Measurements from ENCODE around the gene C2CD4B. TPM values are rescaled to one million over a fixed set of nuclear protein-coding genes. Genes with fewer than 3 reads are reported as not detected.

The C2CD4B gene
- total RNA-seq, 1 experiment from 2014 or later, result 1.3 TPM

GRCh38 chr15:62124973-62125303 lies 40.1 kb downstream of the C2CD4B start:
- ATAC-seq, result no peak

GRCh38 chr15:62124176-62124972 lies 40.7 kb downstream of the C2CD4B start:
- TF ChIP-seq ZNF425 (CRISPR knock-in tag; conservative IDR thresholded peaks at IDR 0.05) (no peak), ZNF396 (CRISPR knock-in tag; IDR thresholded peaks at IDR 0.05; ENCODE audit: borderline replicate concordance) (no peak), TEAD4 (CRISPR knock-in tag; IDR thresholded peaks at IDR 0.05) (no peak)
- no peak for DNase-seq (ENCODE audit: low spot score)
- Mint-ChIP-seq H3K27me3 (ENCODE audit: low read depth) (no peaks in the 10 kb centered on the region), H3K27ac (no peak overlapping the region), H3K9me3 (peaks cover 17% of the 10 kb centered on the region), H3K4me3 (no peak overlapping the region), H3K36me3 (no peaks in the 10 kb centered on the region), H3K4me1 (peaks cover 23% of the 10 kb centered on the region)
- ATAC-seq, result no peak
- ChIA-PET POLR2A (no interaction called here), CTCF (interaction anchor here (1.2 to 2.9 kb wide), 5 partner anchors 16 to 199 kb away, joined by 3 to 16 read pairs (median 6); no protein-coding TSS in a partner anchor)

More at GRCh38 chr15:62124973-62125303, 40.1 kb downstream of the C2CD4B start:
- Mint-ChIP-seq H3K36me3 (no peaks in the 10 kb centered on the region), H3K27me3 (ENCODE audit: low read depth) (no peaks in the 10 kb centered on the region), H3K27ac (no peak overlapping the region), H3K4me3 (no peak overlapping the region), H3K9me3 (peaks cover 17% of the 10 kb centered on the region), H3K4me1 (peaks cover 21% of the 10 kb centered on the region)
- CTCF ChIA-PET, result interaction anchor here (1.1 to 2.9 kb wide), 7 partner anchors 15 to 198 kb away, joined by 3 to 16 read pairs (median 4); partner anchors contain the start of gene VPS13C
- POLR2A ChIA-PET, result no interaction called here
- no peak for DNase-seq (ENCODE audit: low spot score)
- TF ChIP-seq TP53 (CRISPR knock-in tag; IDR thresholded peaks at IDR 0.05) (no peak), MYBL2 (CRISPR knock-in tag; IDR thresholded peaks at IDR 0.05) (no peak), RORB (CRISPR knock-in tag; IDR thresholded peaks at IDR 0.05) (no peak), ESRRA (CRISPR knock-in tag; IDR thresholded peaks at IDR 0.05; ENCODE audit: borderline replicate concordance) (no peak), GTF2I (CRISPR knock-in tag; conservative IDR thresholded peaks at IDR 0.05) (no peak)

- no peak for ATAC-seq
- Mint-ChIP-seq H3K9me3 (peaks cover 14% of the 10 kb centered on the region), H3K4me3 (no peak overlapping the region), H3K36me3 (no peaks in the 10 kb centered on the region), H3K27ac (no peak overlapping the region), H3K27me3 (ENCODE audit: low read depth) (no peaks in the 10 kb centered on the region), H3K4me1 (peaks cover 29% of the 10 kb centered on the region)
- CTCF ChIA-PET, result no interaction called here
- POLR2A ChIA-PET, result no interaction called here
- no peak for TF ChIP-seq MAX (CRISPR knock-in tag; IDR thresholded peaks at IDR 0.05)
- no peak for TF ChIP-seq FOXP4 (CRISPR knock-in tag; IDR thresholded peaks at IDR 0.05)
- TF ChIP-seq ZNF671 (CRISPR knock-in tag; IDR thresholded peaks at IDR 0.05), result no peak
- no peak for TF ChIP-seq MYBL2 (CRISPR knock-in tag; IDR thresholded peaks at IDR 0.05)
- no peak for TF ChIP-seq NR2C2 (CRISPR knock-in tag; IDR thresholded peaks at IDR 0.05)
- TF ChIP-seq GABPB1 (CRISPR knock-in tag; IDR thresholded peaks at IDR 0.05), result no peak
- TF ChIP-seq SOX15 (CRISPR knock-in tag; IDR thresholded peaks at IDR 0.05), result no peak
- no peak for TF ChIP-seq USF2 (CRISPR knock-in tag; IDR thresholded peaks at IDR 0.05)
- no peak for DNase-seq (ENCODE audit: low spot score)
These were observed 42.8 kb downstream of the C2CD4B start for GRCh38 chr15:62122249-62122648.

Data from WTC11 (cell line).